Activated CD8-positive, alpha-beta memory T cell treated with anti-CD3 and anti-CD28 coated beads for 4 hours (primary cell): Measurements from ENCODE around the gene GCM1.
"Not testable (repeated sequence)": the region's sequence is repeated elsewhere in the genome, so short reads cannot be mapped to it uniquely, and the experiment has no call there.

ENCODE experiments used
- DNase-seq, 2 donors: peaks; one replicate each; pipeline ENCODE4 v3.0.0-alpha.2; 2020; ENCODE audit warnings: low read depth in 2 of 2

Gene GCM1

GRCh38 chr6:53148684-53149083 lies at the start of gene GCM1:
Gene GCM1 (minus strand): TSS chr6:53148841. CDS start chr6:53145632, 3,209 bp downstream.
- DNase-seq = no peak

- DNase-seq = no peak
These were observed 48.9 kb upstream of the GCM1 start for GRCh38 chr6:53197553-53197952.

- DNase-seq = no peak
These were observed 46.4 kb upstream of the GCM1 start for GRCh38 chr6:53195048-53195447.

GRCh38 chr6:53192682-53193188 lies 44.1 kb upstream of the GCM1 start:
- no peak for DNase-seq

GRCh38 chr6:53189554-53189953 lies 40.9 kb upstream of the GCM1 start:
- no peak for DNase-seq

- no peak for DNase-seq
These were observed 40.2 kb upstream of the GCM1 start for GRCh38 chr6:53188833-53189232.

GRCh38 chr6:53180678-53181077 lies 32.0 kb upstream of the GCM1 start:
- DNase-seq = no peak

GRCh38 chr6:53179961-53180651 lies 31.5 kb upstream of the GCM1 start:
- peak in 1 of 2 donors; percentile 2 for DNase-seq

- no peak for DNase-seq
These were observed 30.3 kb upstream of the GCM1 start for GRCh38 chr6:53178837-53179432.

GRCh38 chr6:53175027-53175426 lies 26.4 kb upstream of the GCM1 start:
- no peak for DNase-seq

GRCh38 chr6:53172468-53172803 lies 23.8 kb upstream of the GCM1 start:
- no peak for DNase-seq

- peak; percentile 79 to 81 for DNase-seq
These were observed 23.2 kb upstream of the GCM1 start for GRCh38 chr6:53171605-53172467.

- DNase-seq = no peak
These were observed 20.1 kb upstream of the GCM1 start for GRCh38 chr6:53168516-53169267.

GRCh38 chr6:53165293-53165692 lies 16.7 kb upstream of the GCM1 start:
- no peak for DNase-seq

GRCh38 chr6:53162606-53163005 lies 14.0 kb upstream of the GCM1 start:
- DNase-seq = no peak

- no peak for DNase-seq
These were observed 12.9 kb upstream of the GCM1 start for GRCh38 chr6:53161481-53162009.

GRCh38 chr6:53159558-53159957 lies 10.9 kb upstream of the GCM1 start:
- no peak for DNase-seq

GRCh38 chr6:53158076-53158475 lies 9.4 kb upstream of the GCM1 start:
- DNase-seq = not testable (repeated sequence)

- not testable (repeated sequence) for DNase-seq
These were observed 6.6 kb upstream of the GCM1 start for GRCh38 chr6:53155279-53155678.

GRCh38 chr6:53154794-53155193 lies 6.2 kb upstream of the GCM1 start:
- no peak for DNase-seq

GRCh38 chr6:53154071-53154470 lies 5.4 kb upstream of the GCM1 start:
- no peak for DNase-seq

GRCh38 chr6:53152576-53152975 lies 3.9 kb upstream of the GCM1 start:
- no peak for DNase-seq
